GM18526 (cell line): Measurements from ENCODE around the gene ARHGEF10L.

Source experiments
- POLR2A ChIP-seq: IDR thresholded peaks from 3 replicates; pipeline ENCODE4 v1.6.1; 2011; ENCODE audit not compliant: insufficient read length; ENCODE audit errors: extremely low read depth

The ARHGEF10L gene

DNA sequence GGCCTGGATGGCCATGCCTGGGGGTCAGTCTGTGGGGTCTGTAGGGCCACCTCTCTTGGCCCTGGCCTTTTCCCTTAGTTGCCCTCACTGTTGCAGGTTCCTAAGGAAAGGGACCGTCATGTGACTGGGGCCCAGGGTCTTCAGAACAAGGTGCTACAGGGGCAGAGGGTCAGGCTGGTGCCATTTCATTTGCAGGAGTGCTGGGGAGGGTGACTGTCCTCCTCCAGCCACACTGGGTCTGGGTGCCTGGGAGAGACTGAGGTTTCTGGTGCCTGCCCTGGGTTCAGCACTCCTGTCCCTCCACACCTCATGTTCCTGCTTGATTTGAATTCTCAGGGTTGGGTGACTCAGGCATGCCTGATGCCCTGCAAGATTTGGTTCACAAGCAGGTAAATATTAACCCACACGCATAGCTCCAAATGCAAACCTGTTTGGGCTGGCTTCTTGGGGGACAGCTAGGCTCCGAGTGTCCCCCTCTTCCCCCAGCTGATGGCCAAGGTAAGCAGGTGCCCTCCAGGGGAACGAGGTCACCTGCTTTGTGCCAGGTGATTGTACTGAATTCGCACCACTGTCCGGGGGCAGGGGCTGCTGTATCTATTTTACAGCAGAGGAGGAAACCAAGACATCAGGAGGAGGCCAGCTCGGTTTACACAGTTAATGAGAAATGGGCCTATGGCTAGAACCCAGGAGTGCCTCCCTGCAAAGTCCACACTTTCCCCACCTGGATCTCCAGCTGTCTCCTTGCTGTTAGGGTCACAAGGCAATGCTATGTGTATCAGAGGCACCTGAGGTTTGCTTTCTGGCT lies 20.3 kb downstream of the ARHGEF10L start:
- no peak for TF ChIP-seq POLR2A

GRCh38 chr1:17561247-17561548 lies 21.7 kb downstream of the ARHGEF10L start:
- TF ChIP-seq POLR2A: no peak

- no peak for TF ChIP-seq POLR2A
Measured at GRCh38 chr1:17561561-17561985, 22.1 kb downstream of the ARHGEF10L start.

- no peak for TF ChIP-seq POLR2A
Measured at GRCh38 chr1:17562375-17562774, 22.9 kb downstream of the ARHGEF10L start.

- TF ChIP-seq POLR2A: no peak
Measured at GRCh38 chr1:17563494-17564281, 24.2 kb downstream of the ARHGEF10L start.

GRCh38 chr1:17564458-17565393 lies 25.2 kb downstream of the ARHGEF10L start:
- no peak for TF ChIP-seq POLR2A

- TF ChIP-seq POLR2A: no peak
Measured at GRCh38 chr1:17565461-17566252, 26.2 kb downstream of the ARHGEF10L start.

- TF ChIP-seq POLR2A: no peak
Measured at GRCh38 chr1:17566417-17566816, 26.9 kb downstream of the ARHGEF10L start.

DNA sequence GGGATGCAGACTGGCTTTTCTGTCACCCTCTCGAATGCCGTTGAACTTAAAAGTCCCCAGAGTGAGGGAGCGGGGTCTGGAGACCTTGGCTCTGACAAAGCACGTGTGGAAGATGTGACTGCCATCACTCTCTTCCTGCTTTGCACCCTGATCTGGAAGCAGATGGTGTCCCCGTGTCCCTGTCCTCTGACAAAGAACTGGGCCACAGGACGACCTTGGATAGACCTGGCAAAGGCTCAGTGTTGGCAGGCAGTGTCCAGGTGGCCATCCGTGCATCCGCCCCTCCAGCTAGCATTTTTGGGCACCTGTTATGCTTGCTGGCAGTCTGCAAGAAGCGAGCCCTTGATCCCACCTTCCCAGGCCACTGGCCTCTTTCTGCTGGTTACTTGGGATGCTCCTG lies 27.4 kb downstream of the ARHGEF10L start:
- no peak for TF ChIP-seq POLR2A

DNA sequence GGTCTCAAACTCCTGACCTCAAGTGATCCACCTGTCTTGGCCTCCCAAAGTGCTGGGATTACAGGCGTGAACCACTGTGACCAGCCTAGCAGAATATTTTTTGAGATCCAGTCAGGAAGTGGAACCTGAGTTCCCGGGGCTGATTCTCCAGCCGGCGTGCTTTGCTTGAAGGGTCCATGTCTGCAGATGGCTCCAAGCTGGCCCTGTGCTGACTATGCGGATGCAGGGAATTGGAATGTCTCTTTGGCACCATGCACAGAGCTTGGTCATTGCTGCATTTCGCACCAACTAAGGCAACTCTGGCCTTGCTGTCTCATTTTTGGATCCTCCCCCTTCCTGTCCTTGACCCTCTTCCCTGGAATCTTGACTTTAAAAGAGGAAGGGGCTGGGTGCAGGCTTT lies 28.1 kb downstream of the ARHGEF10L start:
- TF ChIP-seq POLR2A: no peak

GRCh38 chr1:17568014-17568900 lies 28.8 kb downstream of the ARHGEF10L start:
- TF ChIP-seq POLR2A: no peak

DNA sequence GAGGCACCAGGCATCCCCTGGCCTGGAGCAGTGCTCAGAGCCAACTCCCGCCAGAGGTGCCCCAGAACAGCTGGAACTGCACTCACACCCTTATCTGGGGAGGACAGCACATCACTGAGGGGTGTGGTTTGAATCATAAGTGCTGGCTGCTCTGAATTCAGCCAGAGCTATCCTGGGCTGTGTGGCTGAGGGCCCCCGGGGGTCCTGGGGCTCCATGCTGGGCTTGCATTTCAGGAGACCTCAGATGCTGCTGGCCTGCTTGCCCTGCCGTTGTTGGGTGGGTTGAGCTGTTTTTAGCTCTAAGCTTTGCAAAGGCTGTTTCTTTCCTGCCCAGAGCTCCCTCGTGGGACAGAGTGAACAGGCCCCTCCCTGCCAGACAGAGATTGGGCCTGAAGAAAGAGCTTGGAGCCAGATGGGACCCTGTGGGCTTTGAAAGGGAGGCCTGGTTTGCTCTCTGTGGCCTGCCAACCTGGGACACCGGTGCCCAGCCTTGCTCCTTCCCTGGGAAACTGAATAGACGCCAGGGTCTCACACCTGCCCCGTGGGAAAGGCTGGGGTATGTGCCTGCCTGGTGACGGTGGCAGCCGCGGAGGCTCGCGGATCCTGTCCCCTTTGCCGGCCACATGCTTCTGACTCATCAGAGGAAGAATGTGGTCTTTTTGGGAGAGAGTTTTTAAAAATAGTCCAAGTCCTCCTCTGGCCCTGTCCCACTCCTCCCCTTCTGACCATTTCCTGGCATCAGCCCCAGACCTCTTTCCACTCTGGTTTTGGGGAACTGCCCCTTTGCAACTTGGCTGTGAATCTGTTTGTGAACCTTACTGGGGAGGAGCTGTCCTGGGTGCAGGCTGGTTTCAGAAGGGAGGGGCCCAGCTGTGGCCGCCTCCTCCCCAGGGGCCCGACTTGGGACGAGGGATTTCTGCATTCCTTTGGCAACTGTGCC lies 30.0 kb downstream of the ARHGEF10L start:
- no peak for TF ChIP-seq POLR2A

DNA sequence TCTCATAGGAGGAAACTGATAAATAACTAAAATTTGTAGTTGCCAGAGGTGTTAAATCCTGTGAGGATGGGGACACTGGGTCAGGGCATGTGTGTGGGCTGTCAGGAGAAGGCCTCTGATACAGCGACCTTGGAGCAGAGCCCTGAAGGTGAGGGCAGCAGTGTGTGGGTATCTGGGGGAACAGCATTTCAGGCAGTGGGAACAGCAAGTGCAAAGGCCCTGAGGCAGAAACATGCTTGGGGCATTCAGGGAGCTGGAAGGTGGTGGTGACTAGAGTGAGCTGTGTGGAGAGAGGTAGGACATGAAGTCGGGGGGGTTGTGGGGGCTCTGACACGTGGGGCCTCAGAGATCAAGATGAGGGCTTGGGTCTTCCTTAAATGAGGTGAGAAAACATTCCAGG lies 30.7 kb downstream of the ARHGEF10L start:
- TF ChIP-seq POLR2A: no peak
